ENCODE measurements around the gene H2AZ2.
"Not testable (repeated sequence)": the region's sequence is repeated elsewhere in the genome, so short reads cannot be mapped to it uniquely, and the experiment has no call there.

Gene H2AZ2

GRCh38 chr7:44847920-44848634, at the start of gene H2AZ2:
Gene H2AZ2 (minus strand): TSS chr7:44848087. CDS start chr7:44847971, 116 bp downstream.
- peak; percentile 100 for DNase-seq (ENCODE audit: low read depth)

- no peak for DNase-seq (ENCODE audit: low read depth)
Observed at GRCh38 chr7:44897309-44897708, 49.4 kb upstream of the H2AZ2 start.

- no peak for DNase-seq (ENCODE audit: low read depth)
Observed at GRCh38 chr7:44894888-44895580, 47.1 kb upstream of the H2AZ2 start.

GRCh38 chr7:44893710-44894234, 45.9 kb upstream of the H2AZ2 start:
- no peak for DNase-seq (ENCODE audit: low read depth)

GRCh38 chr7:44891791-44892190, 43.9 kb upstream of the H2AZ2 start:
- DNase-seq (ENCODE audit: low read depth), result no peak

- no peak for DNase-seq (ENCODE audit: low read depth)
Observed at GRCh38 chr7:44891372-44891771, 43.5 kb upstream of the H2AZ2 start.

- DNase-seq (ENCODE audit: low read depth), result no peak
Observed at GRCh38 chr7:44889086-44889781, 41.3 kb upstream of the H2AZ2 start.

GRCh38 chr7:44887293-44887692, 39.4 kb upstream of the H2AZ2 start:
- no peak for DNase-seq (ENCODE audit: low read depth)

- peak; percentile 96 for DNase-seq (ENCODE audit: low read depth)
Observed at GRCh38 chr7:44885394-44886317, 37.8 kb upstream of the H2AZ2 start, which contains the start of gene PURB. Gene PURB (minus strand): TSS chr7:44885530. CDS start chr7:44885348, 182 bp downstream.

GRCh38 chr7:44884621-44885393, 36.9 kb upstream of the H2AZ2 start:
- DNase-seq (ENCODE audit: low read depth), result peak; percentile 44

GRCh38 chr7:44883961-44884620, 36.2 kb upstream of the H2AZ2 start:
- DNase-seq (ENCODE audit: low read depth), result no peak

GRCh38 chr7:44882899-44883298, 35.0 kb upstream of the H2AZ2 start:
- no peak for DNase-seq (ENCODE audit: low read depth)

- DNase-seq (ENCODE audit: low read depth), result no peak
Observed at GRCh38 chr7:44881610-44882009, 33.7 kb upstream of the H2AZ2 start.

- DNase-seq (ENCODE audit: low read depth), result no peak
Observed at GRCh38 chr7:44881066-44881600, 33.2 kb upstream of the H2AZ2 start.

- DNase-seq (ENCODE audit: low read depth), result no peak
Observed at GRCh38 chr7:44880317-44881018, 32.6 kb upstream of the H2AZ2 start.

GRCh38 chr7:44876393-44876792, 28.5 kb upstream of the H2AZ2 start:
- no peak for DNase-seq (ENCODE audit: low read depth)

GRCh38 chr7:44875241-44875640, 27.4 kb upstream of the H2AZ2 start:
- DNase-seq (ENCODE audit: low read depth), result no peak

GRCh38 chr7:44872787-44873186, 24.9 kb upstream of the H2AZ2 start:
- DNase-seq (ENCODE audit: low read depth), result no peak

GRCh38 chr7:44871918-44872317, 24.0 kb upstream of the H2AZ2 start:
- DNase-seq (ENCODE audit: low read depth), result not testable (repeated sequence)

Measured in GM04504 (cell line).